Endodermal cell (in vitro differentiated cells): ENCODE measurements around the gene PDE4D. TPM values are rescaled to one million over a fixed set of nuclear protein-coding genes. Genes with fewer than 3 reads are reported as not detected.

Experiments
- DNase-seq: peaks from one replicate; pipeline ENCODE4 v3.0.0-alpha.2; 2017
- H3K27ac ChIP-seq: 2 replicates; pipeline ENCODE4 v1.5.1; 2013; ENCODE audit warnings: mild to moderate bottlenecking, low read depth, low read length, moderate library complexity
- H3K27me3 ChIP-seq: 2 replicates; pipeline ENCODE4 v1.6.1; 2013; ENCODE audit warnings: mild to moderate bottlenecking, low read length, moderate library complexity; ENCODE audit not compliant: insufficient read depth, control insufficient read depth, poor library complexity, severe bottlenecking
- H3K36me3 ChIP-seq: 2 replicates; pipeline ENCODE4 v1.7.0; 2013; ENCODE audit warnings: mild to moderate bottlenecking, low read length, moderate library complexity; ENCODE audit not compliant: control insufficient read depth, insufficient read depth
- H3K4me1 ChIP-seq: one replicate; pipeline ENCODE4 v1.7.0; 2013; ENCODE audit warnings: low read length; ENCODE audit not compliant: control insufficient read depth, insufficient read depth
- H3K4me3 ChIP-seq: 2 replicates; pipeline ENCODE4 v1.5.1; 2013; ENCODE audit warnings: mild to moderate bottlenecking, low read length, moderate library complexity
- H3K9ac ChIP-seq: 2 replicates; pipeline ENCODE4 v1.6.1; 2013; ENCODE audit warnings: mild to moderate bottlenecking, low read length, moderate library complexity; ENCODE audit not compliant: poor library complexity, severe bottlenecking; ENCODE audit errors: extremely low read depth
- H3K9me3 ChIP-seq: 2 replicates; pipeline ENCODE4 v1.6.1; 2013; ENCODE audit warnings: mild to moderate bottlenecking, low read length, moderate library complexity; ENCODE audit not compliant: control insufficient read depth
- H3K27ac Mint-ChIP-seq: 2 replicates; pipeline ENCODE4 v1.8.0; 2020; ENCODE audit warnings: mixed read lengths
- H3K27me3 Mint-ChIP-seq: 2 replicates; pipeline ENCODE4 v1.8.0; 2021; ENCODE audit warnings: mild to moderate bottlenecking, mixed read lengths; ENCODE audit not compliant: insufficient read depth
- H3K36me3 Mint-ChIP-seq: 2 replicates; pipeline ENCODE4 v1.8.0; 2020; ENCODE audit warnings: low read depth, mixed read lengths
- H3K4me1 Mint-ChIP-seq: 2 replicates; pipeline ENCODE4 v1.8.0; 2020; ENCODE audit warnings: mixed read lengths
- H3K4me3 Mint-ChIP-seq: 2 replicates; pipeline ENCODE4 v1.8.0; 2020; ENCODE audit warnings: mild to moderate bottlenecking, moderate library complexity, mixed read lengths
- H3K9me3 Mint-ChIP-seq: 2 replicates; pipeline ENCODE4 v1.8.0; 2020; ENCODE audit warnings: mild to moderate bottlenecking, mixed read lengths
- WGBS, 2 experiments: methylation state at CpG; one replicate each; pipeline versions ENCODE4 v1.1.5 to v1.1.7; 2013; ENCODE audit warnings: missing lambda C conversion rate in 2 of 2, mixed read lengths in 1 of 2; ENCODE audit not compliant: insufficient coverage in 1 of 2, insufficient read length in 1 of 2; 5-methylcytosine and 5-hydroxymethylcytosine counted together
- total RNA-seq, 2 donors: library from RNA; stranded (reverse); fragmentation: NEBNext Ultra II Directional in 1 of 2; extraction: Animal tissue kit (Norgen Biotek cat#: 25700) in 1 of 2; gene quantifications; 2 replicates in 1 of 2; 3 replicates in 1 of 2; pipeline ENCODE4 v1.2.1, GENCODE V29; 2021
- TF ChIP-seq, protein P1 (sequence below): fragments of 200-600 bp; sonication (generic); conservative IDR thresholded peaks from 2 replicates; pipeline ENCODE4 v1.5.0; 2021; ENCODE audit warnings: antibody characterized with exemption, mild to moderate bottlenecking

PDE4D gene
- total RNA-seq, 2 donors from 2014 or later: 9.2 to 11.4 TPM

- H3K36me3 ChIP-seq: no peaks in the 10 kb centered on the region
- TF ChIP-seq, protein P1, sequence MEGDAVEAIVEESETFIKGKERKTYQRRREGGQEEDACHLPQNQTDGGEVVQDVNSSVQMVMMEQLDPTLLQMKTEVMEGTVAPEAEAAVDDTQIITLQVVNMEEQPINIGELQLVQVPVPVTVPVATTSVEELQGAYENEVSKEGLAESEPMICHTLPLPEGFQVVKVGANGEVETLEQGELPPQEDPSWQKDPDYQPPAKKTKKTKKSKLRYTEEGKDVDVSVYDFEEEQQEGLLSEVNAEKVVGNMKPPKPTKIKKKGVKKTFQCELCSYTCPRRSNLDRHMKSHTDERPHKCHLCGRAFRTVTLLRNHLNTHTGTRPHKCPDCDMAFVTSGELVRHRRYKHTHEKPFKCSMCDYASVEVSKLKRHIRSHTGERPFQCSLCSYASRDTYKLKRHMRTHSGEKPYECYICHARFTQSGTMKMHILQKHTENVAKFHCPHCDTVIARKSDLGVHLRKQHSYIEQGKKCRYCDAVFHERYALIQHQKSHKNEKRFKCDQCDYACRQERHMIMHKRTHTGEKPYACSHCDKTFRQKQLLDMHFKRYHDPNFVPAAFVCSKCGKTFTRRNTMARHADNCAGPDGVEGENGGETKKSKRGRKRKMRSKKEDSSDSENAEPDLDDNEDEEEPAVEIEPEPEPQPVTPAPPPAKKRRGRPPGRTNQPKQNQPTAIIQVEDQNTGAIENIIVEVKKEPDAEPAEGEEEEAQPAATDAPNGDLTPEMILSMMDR: no peak
- Mint-ChIP-seq H3K36me3 (no peaks in the 10 kb centered on the region), H3K27ac (no peak overlapping the region), H3K4me1 (peaks cover 3% of the 10 kb centered on the region), H3K9me3 (no peaks in the 10 kb centered on the region), H3K27me3 (no peaks in the 10 kb centered on the region), H3K4me3 (no peak overlapping the region)
- H3K9me3 ChIP-seq: no peaks in the 10 kb centered on the region
- no peak overlapping the region for H3K27ac ChIP-seq
- no peaks in the 10 kb centered on the region for H3K27me3 ChIP-seq
- H3K4me3 ChIP-seq: no peak overlapping the region
- H3K4me1 ChIP-seq: no peaks in the 10 kb centered on the region
- 95% methylated on average over 3 of the region's 3 CpGs; no CpG with 5 or more reads in 1 of the 2 experiments for WGBS, 2 experiments
- no peak overlapping the region for H3K9ac ChIP-seq
- no peak for DNase-seq
Measured at GRCh38 chr5:59721741-59722140, 171.8 kb downstream of the PDE4D start.

DNA sequence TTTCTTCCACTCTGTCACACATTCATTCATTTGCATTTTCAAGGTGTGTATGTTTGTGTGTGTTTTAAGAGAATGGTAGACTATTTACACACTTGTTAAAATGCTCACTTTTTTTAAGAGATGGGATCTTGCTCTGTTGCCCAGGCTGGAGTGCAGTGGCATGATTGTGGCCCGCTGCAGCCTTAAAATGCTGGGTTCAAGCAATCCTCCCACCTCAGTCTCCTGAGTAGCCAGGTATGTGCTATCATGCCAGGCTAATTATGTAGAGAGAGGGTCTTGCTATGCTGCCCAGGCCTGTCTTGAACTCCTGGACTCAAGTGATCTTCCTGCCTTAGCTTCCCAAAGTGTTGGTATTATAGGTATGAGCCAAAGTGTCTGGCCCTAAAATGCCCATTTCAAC lies 173.5 kb downstream of the PDE4D start:
- Mint-ChIP-seq H3K36me3 (no peaks in the 10 kb centered on the region), H3K27me3 (no peaks in the 10 kb centered on the region), H3K9me3 (peaks cover 2% of the 10 kb centered on the region), H3K4me1 (peaks cover 3% of the 10 kb centered on the region), H3K4me3 (no peak overlapping the region), H3K27ac (no peak overlapping the region)
- 100% methylated on average over 1 of the region's 1 CpG; no CpG with 5 or more reads in 1 of the 2 experiments for WGBS, 2 experiments
- no peaks in the 10 kb centered on the region for H3K9me3 ChIP-seq
- no peaks in the 10 kb centered on the region for H3K4me1 ChIP-seq
- no peak overlapping the region for H3K9ac ChIP-seq
- H3K27me3 ChIP-seq: no peaks in the 10 kb centered on the region
- DNase-seq: no peak
- H3K27ac ChIP-seq: no peak overlapping the region
- no peak overlapping the region for H3K4me3 ChIP-seq
- no peaks in the 10 kb centered on the region for H3K36me3 ChIP-seq
- TF ChIP-seq, protein P1: no peak

DNA sequence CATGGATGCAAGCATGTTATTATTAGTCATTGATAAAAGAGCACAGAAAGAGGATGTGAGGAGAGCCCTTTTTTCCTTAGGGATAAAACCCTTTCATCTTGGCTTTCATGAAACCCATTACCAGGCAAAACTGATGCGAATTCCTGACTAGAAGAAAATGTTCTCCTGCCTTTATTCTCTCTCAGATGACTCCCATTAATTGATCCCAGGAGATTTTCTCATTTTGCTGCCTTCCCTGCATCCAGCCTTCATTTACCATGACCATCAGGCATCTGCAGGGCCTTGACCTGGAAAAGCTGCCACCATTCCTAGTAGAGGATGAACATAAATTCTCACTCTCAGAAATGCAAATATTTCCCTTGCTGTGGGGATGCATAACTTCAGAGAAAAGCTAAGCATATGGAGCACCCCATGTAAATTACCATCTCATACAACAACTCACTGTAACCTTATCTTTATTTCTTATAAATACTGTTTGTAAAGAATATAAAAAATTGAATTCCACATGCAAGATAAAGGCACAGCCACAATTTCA lies 176.5 kb downstream of the PDE4D start:
- H3K36me3 Mint-ChIP-seq: peaks cover 12% of the 10 kb centered on the region
- Histone ChIP-seq H3K36me3 (no peaks in the 10 kb centered on the region), H3K9ac (no peak overlapping the region), H3K27ac (no peak overlapping the region), H3K4me1 (no peaks in the 10 kb centered on the region), H3K27me3 (no peaks in the 10 kb centered on the region), H3K9me3 (peaks cover 18% of the 10 kb centered on the region), H3K4me3 (no peak overlapping the region)
- H3K4me3 Mint-ChIP-seq: no peak overlapping the region
- no peak overlapping the region for H3K27ac Mint-ChIP-seq
- no peaks in the 10 kb centered on the region for H3K4me1 Mint-ChIP-seq
- DNase-seq: no peak
- TF ChIP-seq, protein P1: no peak
- H3K27me3 Mint-ChIP-seq: no peaks in the 10 kb centered on the region
- H3K9me3 Mint-ChIP-seq: peaks cover 23% of the 10 kb centered on the region
- WGBS, 2 experiments: 0% methylated on average over 1 of the region's 1 CpG
